ENCODE measurements around the gene BARX2.

The BARX2 gene

DNA sequence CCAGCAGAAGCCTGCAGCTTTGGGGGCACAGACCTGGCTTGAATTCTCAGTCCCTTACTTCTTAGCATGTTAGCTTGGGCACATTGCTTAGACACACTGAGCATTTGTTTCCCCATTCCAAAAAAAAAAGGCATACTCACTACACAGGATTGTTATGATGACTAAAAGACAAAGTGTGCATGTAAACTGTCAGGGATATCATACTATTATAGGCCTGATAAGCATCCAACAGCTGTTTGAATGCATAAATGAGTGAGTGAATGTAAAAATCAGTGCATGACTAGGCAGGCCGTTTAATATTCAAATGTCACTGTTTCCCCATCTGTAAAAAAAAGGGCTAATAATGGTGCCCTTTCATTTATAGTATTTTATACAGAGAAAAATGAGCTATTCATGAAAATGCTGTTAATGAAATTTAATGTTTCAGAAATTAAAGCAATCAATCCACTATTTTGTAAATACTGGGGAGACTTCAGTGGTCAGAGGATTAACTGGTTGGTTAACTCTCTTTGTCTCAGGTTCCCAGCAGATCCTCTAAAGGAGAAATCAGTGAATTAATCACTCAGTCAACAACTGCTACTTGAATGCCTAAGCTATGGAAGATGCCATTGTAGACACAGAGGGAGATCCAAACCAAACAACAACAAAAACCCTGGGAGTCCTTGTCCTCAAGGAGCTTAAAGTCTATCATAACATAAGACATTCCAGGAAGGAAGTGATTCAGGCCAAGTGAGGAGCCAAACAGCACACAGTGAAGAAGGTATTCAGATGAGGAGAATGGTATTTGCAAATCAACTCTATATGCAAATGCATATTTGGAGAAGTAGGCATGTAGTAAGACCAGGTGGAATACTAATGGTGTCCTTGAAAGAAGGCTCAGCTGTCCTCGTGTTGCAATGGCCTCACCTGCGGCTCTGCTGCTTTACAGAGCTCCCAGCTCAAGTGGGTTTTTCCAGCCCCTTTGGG is 26.8 kb downstream of the BARX2 start:
- no peak for DNase-seq (ENCODE audit: low read depth in 2 of 2)

DNA sequence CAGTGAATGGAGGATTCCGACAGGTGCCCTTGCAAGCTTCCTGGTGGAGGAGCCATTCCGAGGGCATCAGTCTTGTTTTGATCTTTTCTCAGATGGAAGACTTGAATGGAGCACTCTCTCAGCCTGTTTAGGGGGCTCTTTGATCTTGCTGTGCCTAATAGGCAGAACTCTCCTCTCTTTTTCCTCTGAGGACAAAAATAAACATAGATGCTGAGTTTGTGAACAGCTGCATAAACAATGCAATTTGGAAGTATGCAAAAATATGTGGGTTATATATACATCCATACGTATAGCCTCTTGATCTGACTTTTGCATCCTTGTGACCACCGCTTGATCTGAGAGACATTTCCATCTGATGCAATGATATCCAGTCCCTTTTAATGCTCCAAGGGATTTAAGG is 29.1 kb downstream of the BARX2 start:
- no peak for DNase-seq (ENCODE audit: low read depth in 2 of 2)

DNA sequence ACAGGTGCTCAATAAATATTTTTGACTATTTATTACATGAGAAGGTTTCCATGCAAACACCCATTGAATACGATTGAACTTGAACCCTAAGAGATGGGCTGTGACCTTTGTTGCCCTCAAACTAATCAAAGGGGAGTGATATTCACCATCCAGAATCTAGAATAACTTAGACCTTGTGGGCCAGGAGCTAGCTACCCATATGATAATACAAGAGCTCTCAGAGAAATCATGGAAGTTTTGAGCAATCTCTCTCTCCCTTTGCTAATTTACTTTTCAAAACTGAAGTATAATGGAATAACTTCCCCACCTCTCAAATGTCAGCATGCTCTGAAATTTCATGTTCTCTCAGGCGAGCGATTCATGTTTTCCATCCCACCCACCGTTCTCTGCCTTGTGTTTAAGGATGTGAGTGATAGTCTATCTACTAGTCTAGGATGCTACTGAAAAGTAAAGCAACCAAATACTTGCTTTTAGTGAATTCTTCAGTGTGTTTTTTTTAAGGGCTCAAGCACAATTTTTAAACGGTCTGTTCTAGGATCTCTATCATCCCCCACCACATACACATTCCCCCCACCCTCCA is 33.3 kb downstream of the BARX2 start:
- no peak for DNase-seq (ENCODE audit: low read depth in 2 of 2)

DNA sequence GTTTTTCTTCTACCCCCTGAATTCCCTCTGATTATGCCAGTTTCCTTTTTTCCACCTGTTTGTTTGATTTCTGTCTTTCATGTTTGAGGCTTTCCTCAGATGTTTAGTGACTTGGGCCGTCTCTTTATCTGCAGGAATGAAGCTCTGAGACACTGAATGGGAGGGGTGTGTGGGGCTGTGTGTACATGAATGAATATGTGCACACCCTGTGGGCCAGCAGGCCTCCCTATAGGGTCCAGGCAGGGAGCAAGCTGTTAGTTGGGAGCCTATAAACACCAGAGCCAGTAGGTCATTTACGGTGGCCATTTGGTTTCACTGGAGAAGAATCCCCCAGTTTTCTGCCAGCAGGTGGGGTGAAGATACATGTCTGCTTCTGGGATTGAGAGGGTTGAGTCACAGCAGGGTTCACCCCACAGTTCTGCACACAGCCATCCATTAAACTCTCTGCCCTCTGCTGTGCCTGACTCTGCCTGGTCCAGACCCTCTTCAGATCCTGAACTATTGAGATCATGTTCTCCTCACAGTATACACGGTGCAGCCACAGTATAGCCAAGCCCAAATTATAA is 34.8 kb downstream of the BARX2 start:
- no peak for DNase-seq (ENCODE audit: low read depth in 2 of 2)

DNA sequence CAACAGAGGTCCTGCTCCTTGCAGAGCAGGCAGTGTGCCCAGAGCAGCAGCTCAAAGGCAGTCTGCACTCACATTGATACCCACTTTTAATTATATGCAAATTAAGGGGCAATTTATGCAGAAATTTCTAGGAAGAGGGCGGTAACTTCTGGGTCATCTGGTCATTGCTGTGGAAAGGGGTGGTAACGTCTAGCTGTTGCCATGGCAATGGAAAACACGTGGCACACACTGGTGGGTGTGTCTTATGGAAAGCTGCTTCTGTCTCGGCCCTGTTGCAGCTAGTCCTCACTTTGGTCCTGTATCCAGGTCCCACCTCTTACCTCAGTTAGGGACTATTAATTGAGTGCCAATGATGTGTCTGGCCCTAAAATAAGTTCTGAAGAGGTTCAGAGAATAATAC is 36.8 kb downstream of the BARX2 start:
- DNase-seq (ENCODE audit: low read depth in 2 of 2), result no peak

DNA sequence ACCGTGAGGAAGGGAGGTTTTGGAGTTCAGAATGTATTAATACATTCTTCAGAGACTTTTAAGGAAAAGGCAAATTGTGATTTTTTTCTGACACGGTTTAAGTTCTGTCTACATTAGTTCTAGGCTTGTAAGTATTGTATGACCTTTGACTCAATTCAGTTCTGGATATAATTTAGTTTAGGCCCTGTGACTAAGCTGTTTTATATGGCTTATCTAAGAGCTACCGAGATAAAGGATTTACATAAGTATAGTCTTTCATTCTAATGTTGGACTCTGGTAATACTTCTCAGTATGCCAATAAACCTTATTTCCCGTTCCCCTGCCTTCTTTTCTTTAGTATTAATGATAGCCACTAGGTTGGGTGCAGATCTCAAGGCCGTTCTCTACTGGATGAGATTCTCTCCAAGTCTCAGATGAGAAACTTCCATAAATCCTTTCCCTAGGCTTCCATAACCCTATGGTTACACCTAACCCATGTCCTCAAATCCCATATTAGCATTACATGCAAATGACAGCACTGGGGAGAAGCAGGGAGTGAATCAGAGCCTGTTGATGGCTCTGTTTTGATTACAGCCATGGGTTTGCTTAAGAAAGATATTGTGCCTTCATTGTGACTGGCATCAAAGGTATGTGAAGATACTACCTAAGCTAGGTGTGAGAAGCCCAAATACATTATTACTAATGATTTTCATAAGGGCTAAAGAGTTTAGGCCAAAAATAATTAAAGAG is 38.7 kb downstream of the BARX2 start:
- DNase-seq (ENCODE audit: low read depth in 2 of 2), result no peak

DNA sequence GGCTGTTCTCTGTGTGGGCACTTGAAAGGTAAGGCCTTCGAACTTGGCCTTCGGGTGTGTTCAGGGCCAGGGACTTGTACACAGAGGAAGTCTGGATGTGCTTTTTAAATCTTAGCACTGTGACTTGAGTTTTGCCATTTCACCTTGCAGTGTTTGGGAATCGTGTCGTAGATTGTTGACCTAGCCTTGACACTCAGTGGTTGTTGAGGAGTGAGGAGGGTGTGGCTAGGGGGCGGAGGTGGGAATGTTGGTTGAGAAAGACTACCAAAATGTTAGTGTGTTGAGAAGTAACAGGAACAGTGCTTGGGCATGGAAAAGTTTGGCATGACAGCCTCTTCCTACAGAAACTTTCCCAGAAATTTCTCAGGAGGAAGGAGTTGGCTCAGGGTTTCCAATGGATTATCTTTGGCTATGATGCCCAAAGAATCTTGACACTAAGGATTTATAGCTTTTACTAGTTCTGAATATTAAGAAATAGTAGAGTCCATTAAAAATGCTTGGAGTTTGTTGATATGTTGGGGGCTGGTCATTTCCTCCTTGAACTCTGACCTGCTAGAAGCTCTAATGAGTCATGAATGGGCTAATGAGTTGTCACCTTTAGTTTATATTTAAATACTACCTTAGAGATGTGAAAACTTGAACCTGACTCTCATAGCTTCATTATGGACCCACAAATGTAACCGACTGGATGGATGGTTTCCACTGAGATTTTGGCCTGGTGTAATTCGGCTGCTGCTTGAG is 40.6 kb downstream of the BARX2 start:
- no peak for DNase-seq (ENCODE audit: low read depth in 2 of 2)

DNA sequence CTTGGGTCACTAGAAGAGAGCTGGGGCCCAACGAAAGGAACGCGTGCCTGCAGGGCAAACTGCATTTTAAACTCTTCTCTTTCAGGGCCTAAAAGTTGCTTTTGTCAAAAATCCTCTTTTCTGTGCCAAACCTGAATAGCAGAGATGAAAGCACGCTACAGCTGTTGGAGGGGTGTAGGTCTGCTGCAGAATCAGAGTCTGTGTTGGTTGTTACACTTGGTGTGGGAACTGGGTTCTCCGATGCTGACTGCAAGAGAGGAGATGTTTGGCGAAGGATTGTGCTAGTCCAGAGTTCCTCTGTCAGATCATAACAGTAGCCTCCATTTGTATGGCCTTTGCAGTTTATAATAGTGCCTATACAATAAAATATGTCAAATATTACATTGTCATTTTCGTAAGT is 41.8 kb downstream of the BARX2 start:
- no peak for DNase-seq (ENCODE audit: low read depth in 2 of 2)

DNA sequence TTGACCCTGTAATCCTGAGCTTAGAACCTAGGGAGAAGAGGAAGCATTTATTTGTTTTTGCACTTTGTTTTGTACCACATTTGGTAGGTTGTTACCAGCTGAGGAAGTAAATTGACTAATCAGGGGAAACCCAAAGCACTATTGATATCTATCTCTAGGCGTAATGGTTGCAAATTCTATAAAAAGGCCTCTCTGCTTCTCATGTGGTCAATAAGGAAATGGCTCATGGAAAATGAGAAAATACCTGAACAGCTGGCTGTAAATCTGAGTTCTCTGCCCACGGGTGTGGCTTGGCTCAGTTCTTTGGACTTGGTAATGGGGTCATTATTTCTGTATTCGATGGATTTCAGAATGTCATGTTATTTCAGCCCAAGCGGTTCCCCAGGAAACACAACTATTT is 42.4 kb downstream of the BARX2 start:
- DNase-seq (ENCODE audit: low read depth in 2 of 2), result no peak

DNA sequence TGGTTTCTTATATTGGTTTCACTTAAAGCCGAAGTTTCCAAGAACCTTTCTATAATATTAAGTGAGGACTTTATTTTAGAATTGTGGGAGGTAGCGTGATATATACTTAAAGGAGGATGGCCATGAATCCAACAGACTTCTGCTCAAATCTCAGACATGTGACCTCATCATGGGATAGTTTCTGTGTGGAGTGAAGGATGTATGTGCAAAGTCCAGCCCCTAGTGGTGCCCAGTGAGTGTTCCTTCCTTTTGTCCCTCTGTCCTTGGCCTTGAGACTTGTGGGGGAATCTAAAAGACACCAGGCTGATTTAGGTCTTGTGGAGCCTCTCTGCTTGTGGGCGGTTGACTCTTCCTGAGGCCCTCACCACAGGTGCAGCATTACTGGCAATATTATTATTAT is 43.7 kb downstream of the BARX2 start:
- DNase-seq (ENCODE audit: low read depth in 2 of 2), result no peak

DNA sequence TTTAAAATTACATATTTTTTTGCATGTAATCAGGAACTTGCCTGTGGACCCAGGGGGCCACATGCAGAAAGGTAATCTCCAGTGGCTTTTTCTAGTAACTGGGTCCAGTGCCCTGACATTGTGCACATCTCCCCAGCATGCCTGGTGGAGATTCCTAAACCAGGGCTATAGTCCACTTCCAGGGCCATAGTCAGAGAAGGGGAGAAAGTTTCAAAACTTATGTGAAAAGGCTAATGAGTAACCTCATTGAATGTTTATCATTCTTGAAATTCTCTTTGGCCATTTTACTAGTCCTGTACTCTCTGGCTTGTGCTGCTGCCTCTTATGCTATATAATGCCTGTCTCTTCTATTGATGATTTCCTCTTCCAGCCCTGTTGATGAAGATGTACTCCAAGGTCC is 47.8 kb downstream of the BARX2 start:
- no peak for DNase-seq (ENCODE audit: low read depth in 2 of 2)

DNA sequence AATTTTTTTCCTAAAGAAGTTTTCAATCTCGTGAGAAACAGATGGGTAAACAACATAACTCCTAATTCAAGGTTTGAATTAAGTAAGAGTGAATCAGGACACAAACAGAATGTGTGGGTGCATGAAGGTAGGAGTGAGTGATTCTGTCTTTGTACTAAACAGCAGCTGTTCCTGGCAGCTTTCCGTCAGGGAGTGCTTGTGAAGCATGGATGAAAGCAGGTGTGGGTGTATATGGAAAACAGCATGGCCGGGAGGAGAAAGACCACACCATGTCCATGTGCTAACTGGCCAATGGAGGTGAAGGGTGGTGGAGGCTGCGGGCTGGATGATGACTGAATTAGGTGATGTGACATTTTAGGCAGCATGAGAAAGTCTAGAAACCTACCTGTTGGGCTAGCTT is 49.6 kb downstream of the BARX2 start:
- no peak for DNase-seq (ENCODE audit: low read depth in 2 of 2)

DNA sequence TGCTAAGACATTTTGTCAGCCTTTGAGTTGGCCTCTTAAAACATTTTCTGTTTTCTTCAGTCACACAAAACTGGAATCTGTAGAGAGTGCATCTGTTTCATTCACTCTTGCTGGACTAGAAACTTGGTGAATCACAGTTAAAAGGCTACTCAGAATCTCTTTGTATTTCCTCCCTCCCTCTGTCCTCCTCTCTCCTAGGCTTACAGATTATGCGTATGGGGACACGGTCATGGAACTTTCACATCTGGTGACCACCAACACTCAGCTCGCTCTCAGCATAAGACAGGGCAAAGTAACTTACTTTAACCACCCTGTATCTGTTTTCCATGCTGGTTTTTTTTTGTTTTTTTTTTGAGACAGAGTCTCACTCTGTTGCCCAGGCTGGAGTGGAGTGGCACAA is 50.4 kb downstream of the BARX2 start:
- no peak for DNase-seq (ENCODE audit: low read depth in 2 of 2)

DNA sequence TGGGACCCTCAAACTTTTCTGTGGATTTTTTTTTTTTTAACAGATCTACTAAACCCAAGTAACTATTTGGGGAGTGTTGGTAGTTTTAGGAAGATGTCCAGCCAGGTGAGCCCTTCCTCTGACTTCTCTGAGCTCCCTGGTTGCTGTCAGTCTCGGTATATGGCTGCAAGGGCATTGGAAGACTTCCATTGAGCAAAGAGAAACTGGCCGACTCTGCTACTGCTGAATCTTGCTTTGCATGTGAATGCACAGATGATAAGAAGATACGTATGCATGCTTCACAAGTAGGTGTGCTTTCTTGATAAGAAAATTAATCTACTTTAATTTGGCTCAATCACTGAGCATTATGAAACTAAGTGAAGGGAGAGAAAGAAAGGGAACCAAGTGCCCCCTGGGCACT is 51.1 kb downstream of the BARX2 start:
- no peak for DNase-seq (ENCODE audit: low read depth in 2 of 2)

DNA sequence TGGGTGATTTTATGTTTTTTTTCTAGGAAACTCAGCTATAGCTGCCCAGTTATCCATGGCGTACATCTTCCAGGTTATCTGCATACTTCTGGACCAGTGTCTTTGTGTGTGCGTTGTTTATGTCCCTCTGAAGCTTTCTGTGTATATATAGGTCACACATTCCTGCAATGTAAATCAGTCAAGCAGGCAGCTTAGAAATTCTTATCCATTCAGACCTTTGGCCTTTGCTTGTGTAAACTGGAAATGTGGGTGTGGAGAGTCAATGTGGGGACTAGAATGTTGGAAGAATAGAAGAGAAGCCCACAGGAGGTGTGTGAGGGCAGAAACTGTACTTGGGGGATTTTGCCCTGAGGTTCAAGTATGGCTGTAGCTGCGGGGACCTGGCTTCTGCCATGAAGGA is 51.7 kb downstream of the BARX2 start:
- DNase-seq (ENCODE audit: low read depth in 2 of 2), result no peak

DNA sequence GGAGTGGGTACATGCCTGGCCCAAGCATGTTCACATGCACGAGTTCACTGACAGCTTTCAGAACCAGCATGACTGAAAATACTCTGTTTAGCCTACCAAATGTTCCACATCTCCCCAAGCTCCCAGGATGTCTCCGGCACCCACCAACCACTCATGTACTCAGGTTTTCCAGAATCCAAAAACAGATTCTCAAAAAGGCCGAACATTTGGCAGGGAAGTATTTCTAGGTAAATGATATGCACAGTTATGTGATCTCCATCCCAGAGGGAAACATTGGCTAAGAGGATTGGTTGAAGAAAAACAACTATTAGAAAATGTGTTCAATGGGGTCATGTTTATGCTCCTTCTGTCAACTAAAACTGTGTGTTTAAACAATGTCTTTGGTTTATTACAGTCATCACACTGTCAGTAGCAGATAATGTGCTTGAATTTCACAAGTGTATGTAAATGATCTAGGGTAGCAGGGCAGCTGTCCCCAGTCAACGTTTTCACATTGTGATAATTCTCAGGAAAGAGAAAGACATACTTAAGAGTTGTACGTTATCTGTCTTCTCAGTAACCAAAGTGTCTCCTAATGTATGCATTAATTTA is 52.3 kb downstream of the BARX2 start:
- DNase-seq (ENCODE audit: low read depth in 2 of 2), result no peak

DNA sequence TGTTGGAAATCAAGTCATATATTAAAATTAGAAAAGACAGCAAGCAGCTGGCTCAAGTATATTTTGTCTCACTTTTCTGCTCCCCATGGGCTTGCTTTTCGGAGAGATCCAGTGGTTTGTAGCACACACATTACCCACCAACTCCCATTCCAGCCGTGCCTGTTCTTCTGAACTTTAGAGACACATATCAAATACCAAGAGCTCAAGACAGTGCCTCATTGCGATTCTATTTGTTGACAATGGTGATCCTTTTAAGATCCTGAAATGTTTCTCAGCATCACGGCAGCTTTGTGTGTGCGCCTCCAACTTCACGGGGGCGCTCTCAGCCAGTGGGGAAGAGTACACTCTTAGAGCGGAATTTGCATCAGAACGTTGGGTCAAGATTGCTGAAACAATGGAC is 52.9 kb downstream of the BARX2 start:
- DNase-seq (ENCODE audit: low read depth in 2 of 2), result no peak

DNA sequence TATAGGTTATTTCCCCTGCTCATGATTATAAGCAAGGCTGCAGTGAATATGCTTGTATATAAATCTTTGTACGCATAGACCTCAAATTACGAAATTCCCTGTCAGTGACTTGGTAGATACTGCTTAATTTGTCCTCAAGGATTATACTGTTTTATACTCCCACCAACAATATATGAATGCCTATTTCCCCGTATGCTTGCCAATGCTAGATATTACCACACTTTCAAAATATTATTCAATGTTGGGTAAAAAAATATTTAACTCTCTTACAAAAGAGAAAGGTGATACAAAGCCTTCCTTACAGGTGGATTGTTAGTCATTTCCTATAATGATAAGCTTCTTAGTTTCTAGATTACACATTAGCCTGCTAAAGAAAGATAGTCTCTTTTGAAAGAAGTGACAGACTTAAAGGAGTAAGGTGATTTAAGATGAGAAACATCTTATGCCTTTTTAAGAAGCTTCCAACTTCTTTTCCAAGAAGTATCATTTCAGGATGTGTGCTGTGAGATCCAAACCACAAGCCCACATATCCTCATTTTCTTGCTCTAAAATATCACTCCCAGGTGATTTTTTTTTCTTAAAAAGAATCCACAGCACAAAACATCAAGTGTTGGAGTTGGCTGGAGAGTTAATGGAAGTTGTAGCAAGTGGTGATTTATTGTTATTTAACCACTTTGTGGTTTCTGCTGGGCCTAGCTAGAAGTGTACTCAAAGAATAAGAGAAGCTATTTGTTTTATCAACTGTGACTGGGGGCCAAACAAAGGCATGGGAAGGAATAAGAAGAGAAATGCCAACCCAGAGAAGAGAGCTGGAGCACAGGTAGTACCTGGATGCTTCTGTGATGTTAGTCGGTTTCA is 59.2 kb downstream of the BARX2 start:
- no peak for DNase-seq (ENCODE audit: low read depth in 2 of 2)

DNA sequence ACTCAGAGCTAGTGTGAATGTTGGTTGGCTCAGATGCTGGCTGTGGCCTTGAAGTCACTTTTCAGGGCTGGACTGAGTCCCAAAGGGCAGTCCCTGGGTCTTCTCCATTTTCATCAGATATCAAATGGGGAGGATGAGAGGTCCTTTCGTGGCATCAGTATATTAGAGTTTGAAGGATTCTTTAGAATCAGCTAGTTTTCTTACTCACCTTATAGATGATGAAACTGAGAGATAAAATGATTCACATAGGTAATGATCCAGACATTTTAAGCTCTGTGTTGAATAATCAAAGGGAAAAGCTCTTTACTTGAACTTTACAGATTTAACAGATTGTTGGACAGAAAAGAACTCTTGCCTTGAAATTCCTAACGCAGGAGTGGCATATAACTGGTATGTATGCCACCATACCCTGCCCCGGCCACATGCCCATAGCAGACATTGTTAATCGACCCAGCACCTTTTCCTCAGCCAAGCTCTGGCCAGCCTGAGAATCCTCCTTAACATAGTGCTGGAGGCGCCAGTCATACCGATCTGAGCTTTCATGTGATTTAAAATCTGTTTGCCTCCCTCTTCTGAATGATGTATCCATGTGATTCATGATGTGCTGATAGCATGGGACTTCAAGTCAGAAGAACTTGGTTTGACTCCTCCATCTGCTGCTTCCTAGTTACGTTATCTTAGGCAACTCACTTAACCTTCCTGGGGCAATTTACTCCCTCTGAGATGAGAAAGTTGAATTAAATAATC is 60.0 kb downstream of the BARX2 start:
- DNase-seq (ENCODE audit: low read depth in 2 of 2), result no peak

DNA sequence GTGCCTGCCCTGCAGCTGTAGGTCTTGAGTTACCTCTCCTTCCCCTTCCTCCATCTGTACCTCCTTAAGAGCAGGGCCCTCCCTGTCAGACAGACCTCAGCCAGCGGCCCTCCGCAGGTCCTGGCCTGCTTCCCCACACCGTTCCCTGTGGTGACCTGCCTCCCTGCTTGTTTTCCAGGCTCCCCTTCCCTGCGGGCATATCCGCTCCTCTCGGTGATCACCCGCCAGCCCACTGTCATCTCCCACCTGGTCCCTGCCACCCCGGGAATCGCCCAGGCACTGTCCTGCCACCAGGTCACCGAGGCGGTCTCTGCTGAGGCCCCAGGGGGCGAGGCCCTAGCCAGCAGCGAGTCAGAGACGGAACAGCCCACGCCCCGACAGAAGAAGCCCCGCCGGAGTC is 60.9 kb downstream of the BARX2 start:
- DNase-seq (ENCODE audit: low read depth in 2 of 2), result no peak

All from stimulated activated CD4-positive, alpha-beta T cell treated with anti-CD3 and anti-CD28 coated beads, Interleukin-1b, Interleukin-23, amount 100 ng/mL, for 1 hour (primary cell).